ENCODE results near the gene TLE6.

TLE6 gene

GRCh38 chr19:3024509-3024869 is 47.1 kb downstream of the TLE6 start:
- H3K23ac ChIP-seq (ENCODE audit: low read length in 2 of 2), result no peak overlapping the region
- no peak overlapping the region for H3K9ac ChIP-seq (ENCODE audit: low read length)
- no peak overlapping the region for H3K18ac ChIP-seq (ENCODE audit: low read depth in 1 of 2, low read length in 2 of 2)
- H3K4ac ChIP-seq (ENCODE audit: low read depth in 1 of 2, low read length in 2 of 2), result no peak overlapping the region
- H3K79me1 ChIP-seq (replicated peaks; ENCODE audit: low read length, poor library complexity, severe bottlenecking), result no peaks in the 10 kb centered on the region
- 37% methylated on average over 5 of the region's 5 CpGs for WGBS
- peaks cover 31 to 61% of the 10 kb centered on the region in 2 experiments for H3K27me3 ChIP-seq (ENCODE audit: control insufficient read depth in 1 of 2, insufficient read depth in 1 of 2, low read length in 2 of 2)
- H2BK5ac ChIP-seq (ENCODE audit: low read depth, low read length, poor library complexity, severe bottlenecking), result no peak overlapping the region
- no peak for DNase-seq
- no peak overlapping the region for H3K4me3 ChIP-seq (ENCODE audit: insufficient read depth in 1 of 2, low read depth in 1 of 2, low read length in 2 of 2)
- H2AK5ac ChIP-seq (ENCODE audit: low read length, severe bottlenecking), result no peak overlapping the region
- H2AFZ ChIP-seq (ENCODE audit: low read depth, low read length), result no peak overlapping the region
- H3K36me3 ChIP-seq (ENCODE audit: control insufficient read depth in 1 of 2, insufficient read depth in 2 of 2, low read depth in 1 of 2, low read length in 2 of 2), result no peaks in the 10 kb centered on the region
- no peak overlapping the region for H4K91ac ChIP-seq (ENCODE audit: low read length)
- H2BK15ac ChIP-seq (ENCODE audit: low read depth, poor library complexity, severe bottlenecking), result no peak overlapping the region
- H3K4me1 ChIP-seq (ENCODE audit: control insufficient read depth, insufficient read depth, low read depth, low read length), result peaks cover 13% of the 10 kb centered on the region
- no peak overlapping the region for H2BK120ac ChIP-seq (ENCODE audit: low read depth, low read length)
- H3K4me2 ChIP-seq (ENCODE audit: low read length, poor library complexity, severe bottlenecking), result no peak overlapping the region
- H3K27ac ChIP-seq (ENCODE audit: low read length, poor library complexity, severe bottlenecking), result no peak overlapping the region
- H3K9me3 ChIP-seq (ENCODE audit: control insufficient read depth, low read length), result no peaks in the 10 kb centered on the region
- H2BK12ac ChIP-seq (ENCODE audit: low read length in 2 of 2), result no peak overlapping the region
- no peak overlapping the region for H3K14ac ChIP-seq (ENCODE audit: low read length in 2 of 2)
- H4K8ac ChIP-seq (ENCODE audit: low read length), result no peak overlapping the region

- Histone ChIP-seq H3K27me3 (ENCODE audit: control insufficient read depth in 1 of 2, insufficient read depth in 1 of 2, low read length in 2 of 2) (peaks cover 37 to 66% of the 10 kb centered on the region in 2 experiments), H3K36me3 (ENCODE audit: control insufficient read depth in 1 of 2, insufficient read depth in 2 of 2, low read depth in 1 of 2, low read length in 2 of 2) (no peaks in the 10 kb centered on the region), H3K23ac (ENCODE audit: low read length in 2 of 2) (no peak overlapping the region), H3K27ac (ENCODE audit: low read length, poor library complexity, severe bottlenecking) (no peak overlapping the region), H3K14ac (ENCODE audit: low read length in 2 of 2) (no peak overlapping the region), H3K4ac (ENCODE audit: low read depth in 1 of 2, low read length in 2 of 2) (no peak overlapping the region), H3K9me3 (ENCODE audit: control insufficient read depth, low read length) (no peaks in the 10 kb centered on the region), H3K4me2 (ENCODE audit: low read length, poor library complexity, severe bottlenecking) (no peak overlapping the region), H4K8ac (ENCODE audit: low read length) (no peak overlapping the region), H2AK5ac (ENCODE audit: low read length, severe bottlenecking) (no peak overlapping the region), H3K4me1 (ENCODE audit: control insufficient read depth, insufficient read depth, low read depth, low read length) (peaks cover 14% of the 10 kb centered on the region), H2BK15ac (ENCODE audit: low read depth, poor library complexity, severe bottlenecking) (no peak overlapping the region), H4K91ac (ENCODE audit: low read length) (no peak overlapping the region), H3K79me1 (replicated peaks; ENCODE audit: low read length, poor library complexity, severe bottlenecking) (no peaks in the 10 kb centered on the region), H2BK12ac (ENCODE audit: low read length in 2 of 2) (no peak overlapping the region), H3K18ac (ENCODE audit: low read depth in 1 of 2, low read length in 2 of 2) (no peak overlapping the region), H2BK120ac (ENCODE audit: low read depth, low read length) (no peak overlapping the region), H3K4me3 (ENCODE audit: insufficient read depth in 1 of 2, low read depth in 1 of 2, low read length in 2 of 2) (no peak overlapping the region), H3K9ac (ENCODE audit: low read length) (no peak overlapping the region), H2BK5ac (ENCODE audit: low read depth, low read length, poor library complexity, severe bottlenecking) (no peak overlapping the region), H2AFZ (ENCODE audit: low read depth, low read length) (no peak overlapping the region)
- DNase-seq, result peak; percentile 18
- WGBS, result 10% methylated on average over 25 of the region's 30 CpGs
Observed at GRCh38 chr19:3024870-3025548, 47.6 kb downstream of the TLE6 start.

DNA sequence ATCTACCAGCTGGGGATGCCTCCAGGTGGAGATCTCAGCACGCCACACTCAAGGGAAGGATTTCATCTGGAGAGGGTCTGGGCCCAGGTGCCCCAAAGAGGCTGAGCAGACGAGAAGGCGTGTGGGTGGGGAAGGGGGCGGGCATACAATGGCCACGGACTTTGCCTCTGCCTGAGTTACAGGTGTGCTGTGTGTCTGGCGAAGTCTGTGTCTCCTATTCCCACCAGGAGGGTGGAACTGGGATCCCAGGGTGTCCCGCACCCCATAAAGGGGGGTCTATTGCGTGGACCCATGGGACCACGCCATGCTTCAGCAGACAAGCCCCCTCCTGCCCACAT is 48.2 kb downstream of the TLE6 start:
- WGBS, result 65% methylated on average over 9 of the region's 9 CpGs
- Histone ChIP-seq H2AK5ac (ENCODE audit: low read length, severe bottlenecking) (no peak overlapping the region), H2BK5ac (ENCODE audit: low read depth, low read length, poor library complexity, severe bottlenecking) (no peak overlapping the region), H2AFZ (ENCODE audit: low read depth, low read length) (no peak overlapping the region), H3K36me3 (ENCODE audit: control insufficient read depth in 1 of 2, insufficient read depth in 2 of 2, low read depth in 1 of 2, low read length in 2 of 2) (no peaks in the 10 kb centered on the region), H3K4me2 (ENCODE audit: low read length, poor library complexity, severe bottlenecking) (no peak overlapping the region), H3K9ac (ENCODE audit: low read length) (no peak overlapping the region), H4K91ac (ENCODE audit: low read length) (no peak overlapping the region), H3K4me3 (ENCODE audit: insufficient read depth in 1 of 2, low read depth in 1 of 2, low read length in 2 of 2) (no peak overlapping the region), H2BK12ac (ENCODE audit: low read length in 2 of 2) (no peak overlapping the region), H4K8ac (ENCODE audit: low read length) (no peak overlapping the region), H3K27me3 (ENCODE audit: control insufficient read depth in 1 of 2, insufficient read depth in 1 of 2, low read length in 2 of 2) (peaks cover 42 to 71% of the 10 kb centered on the region in 2 experiments), H3K4me1 (ENCODE audit: control insufficient read depth, insufficient read depth, low read depth, low read length) (peaks cover 14% of the 10 kb centered on the region), H3K23ac (ENCODE audit: low read length in 2 of 2) (no peak overlapping the region), H2BK15ac (ENCODE audit: low read depth, poor library complexity, severe bottlenecking) (no peak overlapping the region), H3K4ac (ENCODE audit: low read depth in 1 of 2, low read length in 2 of 2) (no peak overlapping the region), H3K14ac (ENCODE audit: low read length in 2 of 2) (no peak overlapping the region), H3K18ac (ENCODE audit: low read depth in 1 of 2, low read length in 2 of 2) (no peak overlapping the region), H3K79me1 (replicated peaks; ENCODE audit: low read length, poor library complexity, severe bottlenecking) (no peaks in the 10 kb centered on the region), H3K9me3 (ENCODE audit: control insufficient read depth, low read length) (no peaks in the 10 kb centered on the region), H3K27ac (ENCODE audit: low read length, poor library complexity, severe bottlenecking) (no peak overlapping the region), H2BK120ac (ENCODE audit: low read depth, low read length) (no peak overlapping the region)
- DNase-seq, result no peak

DNA sequence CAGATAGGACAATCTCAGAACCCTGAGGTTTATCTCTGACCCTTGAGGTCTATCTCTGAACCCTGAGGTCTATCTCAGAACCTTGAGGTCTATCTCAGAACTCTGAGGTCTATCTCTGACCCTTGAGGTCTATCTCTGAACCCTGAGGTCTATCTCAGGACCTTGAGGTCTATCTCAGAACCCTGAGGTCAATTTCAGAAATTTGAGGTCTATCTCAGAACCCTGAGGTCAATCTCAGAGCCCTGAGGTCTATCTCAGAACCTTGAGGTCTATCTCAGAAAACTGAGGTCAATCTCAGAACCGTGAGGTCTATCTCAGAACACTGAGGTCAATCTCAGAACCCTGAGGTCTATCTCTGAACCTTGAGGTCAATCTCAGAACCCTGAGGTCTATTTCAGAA is 49.4 kb downstream of the TLE6 start:
- H3K4me1 ChIP-seq (ENCODE audit: control insufficient read depth, insufficient read depth, low read depth, low read length), result peaks cover 14% of the 10 kb centered on the region
- no peak overlapping the region for H2BK12ac ChIP-seq (ENCODE audit: low read length in 2 of 2)
- DNase-seq, result no peak
- no peak overlapping the region for H3K14ac ChIP-seq (ENCODE audit: low read length in 2 of 2)
- no peak overlapping the region for H2BK15ac ChIP-seq (ENCODE audit: low read depth, poor library complexity, severe bottlenecking)
- no peak overlapping the region for H4K91ac ChIP-seq (ENCODE audit: low read length)
- no peak overlapping the region for H3K23ac ChIP-seq (ENCODE audit: low read length in 2 of 2)
- no peak overlapping the region for H4K8ac ChIP-seq (ENCODE audit: low read length)
- no peak overlapping the region for H2AFZ ChIP-seq (ENCODE audit: low read depth, low read length)
- no peak overlapping the region for H3K4ac ChIP-seq (ENCODE audit: low read depth in 1 of 2, low read length in 2 of 2)
- H3K27ac ChIP-seq (ENCODE audit: low read length, poor library complexity, severe bottlenecking), result no peak overlapping the region
- peaks cover 53 to 84% of the 10 kb centered on the region in 2 experiments for H3K27me3 ChIP-seq (ENCODE audit: control insufficient read depth in 1 of 2, insufficient read depth in 1 of 2, low read length in 2 of 2)
- no peak overlapping the region for H2AK5ac ChIP-seq (ENCODE audit: low read length, severe bottlenecking)
- no peak overlapping the region for H3K18ac ChIP-seq (ENCODE audit: low read depth in 1 of 2, low read length in 2 of 2)
- H3K79me1 ChIP-seq (replicated peaks; ENCODE audit: low read length, poor library complexity, severe bottlenecking), result no peaks in the 10 kb centered on the region
- H2BK5ac ChIP-seq (ENCODE audit: low read depth, low read length, poor library complexity, severe bottlenecking), result no peak overlapping the region
- H2BK120ac ChIP-seq (ENCODE audit: low read depth, low read length), result no peak overlapping the region
- H3K4me2 ChIP-seq (ENCODE audit: low read length, poor library complexity, severe bottlenecking), result no peak overlapping the region
- H3K4me3 ChIP-seq (ENCODE audit: insufficient read depth in 1 of 2, low read depth in 1 of 2, low read length in 2 of 2), result no peak overlapping the region
- H3K9ac ChIP-seq (ENCODE audit: low read length), result no peak overlapping the region
- 93% methylated on average over 1 of the region's 1 CpG for WGBS
- no peaks in the 10 kb centered on the region for H3K9me3 ChIP-seq (ENCODE audit: control insufficient read depth, low read length)
- no peaks in the 10 kb centered on the region for H3K36me3 ChIP-seq (ENCODE audit: control insufficient read depth in 1 of 2, insufficient read depth in 2 of 2, low read depth in 1 of 2, low read length in 2 of 2)
